T follicular helper cell (primary cell): Measurements from ENCODE around the gene KRTAP5-4.
"Not testable (repeated sequence)": the region's sequence is repeated elsewhere in the genome, so short reads cannot be mapped to it uniquely, and the experiment has no call there.

Experiments used
- DNase-seq: peaks from one replicate; pipeline ENCODE4 v3.0.0-alpha.2; 2020; ENCODE audit warnings: low read depth
- total RNA-seq, 2 experiments: gene quantifications; one replicate each; lab custom pipeline; 2026; lab: John Stamatoyannopoulos, UW

Gene KRTAP5-4, protein sequence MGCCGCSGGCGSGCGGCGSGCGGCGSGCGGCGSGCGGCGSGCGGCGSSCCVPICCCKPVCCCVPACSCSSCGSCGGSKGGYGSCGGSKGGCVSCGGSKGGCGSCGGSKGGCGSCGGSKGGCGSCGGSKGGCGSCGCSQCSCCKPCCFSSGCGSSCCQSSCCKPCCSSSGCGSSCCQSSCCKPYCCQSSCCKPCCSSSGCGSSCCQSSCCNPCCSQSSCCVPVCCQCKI
- total RNA-seq: 0 reads per million in 2 experiments

DNA sequence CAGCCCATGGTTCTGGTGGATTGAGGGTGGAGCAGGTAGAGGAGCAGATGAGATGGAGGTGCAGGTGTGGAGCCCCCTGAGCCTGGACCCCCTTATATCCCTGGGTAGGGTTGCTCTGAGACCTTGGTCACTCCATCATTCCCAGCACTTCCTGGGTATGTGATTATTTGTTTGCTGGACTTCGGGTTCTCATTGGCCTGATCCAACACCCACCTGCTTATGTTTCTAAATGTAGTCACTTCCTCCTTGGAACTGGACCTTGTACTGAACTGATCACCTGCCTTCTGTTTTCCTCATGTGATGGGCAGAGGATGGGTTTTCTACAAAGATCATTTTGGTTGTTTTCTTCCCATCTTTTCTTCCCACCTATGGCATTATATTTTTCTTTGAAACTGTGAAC is at the start of gene KRTAP5-4:
Gene KRTAP5-4, minus strand, starts transcription at position 53 of the 400 bp plus-strand sequence. Its CDS starts 45 bp downstream, at position 8.
- no peak for DNase-seq

DNA sequence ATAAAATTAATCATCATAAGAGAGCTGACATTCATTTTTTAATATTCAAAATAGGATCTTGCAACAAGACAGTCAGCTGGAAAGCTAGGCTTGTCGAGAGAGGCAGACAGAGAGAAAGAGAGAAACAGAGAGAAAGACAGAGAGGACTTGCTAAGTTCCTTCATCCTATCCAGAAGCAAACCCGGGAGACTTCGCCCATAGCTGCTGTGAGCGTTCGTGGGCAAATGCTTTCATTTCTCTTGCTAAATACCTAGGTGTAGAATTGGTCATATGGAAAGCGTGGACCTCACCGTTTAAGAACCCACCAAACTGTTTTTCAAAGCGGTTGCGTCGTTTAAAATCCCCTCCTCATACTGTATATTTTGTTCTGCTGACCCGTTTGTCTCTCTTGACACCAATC is 49.7 kb upstream of the KRTAP5-4 start:
- no peak for DNase-seq

DNA sequence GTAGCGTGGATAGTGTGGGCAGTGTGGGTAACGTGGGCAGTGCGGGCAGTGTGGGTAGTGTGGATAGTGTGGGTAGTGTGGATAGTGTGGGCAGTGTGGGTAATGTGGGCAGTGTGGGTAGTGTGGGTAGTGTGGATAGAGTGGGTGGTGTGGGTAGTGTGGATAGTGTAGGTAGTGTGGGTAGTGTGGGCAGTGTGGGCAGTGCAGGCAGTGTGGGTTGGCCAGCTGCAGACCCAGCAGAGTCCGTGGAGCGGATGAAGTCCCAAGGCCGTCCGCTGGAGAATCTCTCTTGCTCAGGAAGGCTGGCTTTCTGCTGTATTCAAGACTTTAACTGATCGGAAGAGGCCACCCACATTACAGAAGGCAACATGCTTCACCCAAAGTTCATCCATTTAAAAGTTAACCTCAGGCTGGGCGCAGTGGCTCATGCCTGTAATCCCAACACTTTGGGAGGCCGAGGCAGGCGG is 49.0 kb upstream of the KRTAP5-4 start:
- no peak for DNase-seq

DNA sequence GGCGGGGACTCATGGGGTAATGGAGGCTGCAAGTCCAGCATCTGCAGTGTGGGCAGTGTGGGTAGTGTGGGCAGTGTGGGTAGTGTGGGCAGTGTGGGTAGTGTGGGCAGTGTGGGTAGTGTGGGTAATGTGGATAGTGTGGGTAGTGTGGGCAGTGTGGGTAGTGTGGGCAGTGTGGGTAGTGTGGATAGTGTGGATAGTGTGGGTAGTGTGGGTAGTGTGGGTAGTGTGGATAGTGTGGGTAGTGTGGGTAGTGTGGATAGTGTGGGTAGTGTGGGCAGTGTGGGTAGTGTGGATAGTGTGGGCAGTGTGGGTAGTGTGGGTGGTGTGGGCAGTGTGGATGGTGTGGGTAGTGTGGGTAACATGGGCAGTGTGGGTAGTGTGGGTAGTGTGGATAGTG is 48.5 kb upstream of the KRTAP5-4 start:
- DNase-seq: not testable (repeated sequence)

- DNase-seq: no peak
Observed at GRCh38 chr11:1669546-1670218, 47.7 kb upstream of the KRTAP5-4 start.

DNA sequence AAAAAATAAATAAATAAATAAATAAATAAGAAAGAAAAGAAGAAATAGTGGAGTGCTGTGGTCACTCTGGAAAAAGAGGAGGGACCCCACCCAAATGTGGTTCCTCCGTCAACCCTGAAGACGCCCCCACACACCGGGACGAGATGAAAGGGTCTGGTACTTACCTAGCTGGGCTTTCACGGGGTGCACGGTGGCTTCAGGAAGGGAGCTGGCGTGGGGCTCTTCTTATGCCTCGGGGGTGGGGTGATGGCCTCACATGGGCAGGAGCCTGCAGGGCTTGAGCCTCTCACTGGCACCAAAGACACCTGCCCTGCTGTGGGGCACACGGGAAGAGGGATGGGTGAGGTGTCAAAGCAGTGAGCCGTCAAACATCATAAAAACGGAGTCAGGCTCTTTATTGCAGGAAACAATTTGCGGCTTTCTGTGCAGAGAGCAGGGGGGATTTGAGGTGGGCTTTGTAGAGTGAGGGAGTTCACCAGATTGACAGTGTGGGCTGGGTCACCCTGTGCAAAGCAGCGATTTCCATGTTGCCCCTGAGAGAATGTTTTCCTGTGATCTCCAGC is 47.1 kb upstream of the KRTAP5-4 start:
- no peak for DNase-seq

DNA sequence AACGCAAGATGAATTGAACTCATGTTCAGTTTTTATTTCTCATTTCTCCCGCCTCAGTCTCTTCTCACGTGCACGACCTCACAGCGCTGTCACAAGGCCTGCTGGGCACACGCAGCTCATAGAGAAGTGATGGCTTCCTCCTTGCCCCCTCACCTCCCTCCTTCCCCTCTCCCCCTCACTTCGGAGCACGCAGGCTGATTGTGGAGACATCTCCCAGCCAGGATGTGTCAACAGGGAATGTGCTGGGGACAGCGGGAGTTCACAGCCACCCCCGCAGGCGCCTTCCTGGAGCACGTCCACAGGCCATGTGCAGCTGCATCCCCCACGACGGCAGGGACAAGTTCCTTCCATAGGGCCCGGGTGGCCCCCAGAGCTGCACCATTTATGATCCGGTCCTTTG is 46.0 kb upstream of the KRTAP5-4 start:
- DNase-seq: no peak

DNA sequence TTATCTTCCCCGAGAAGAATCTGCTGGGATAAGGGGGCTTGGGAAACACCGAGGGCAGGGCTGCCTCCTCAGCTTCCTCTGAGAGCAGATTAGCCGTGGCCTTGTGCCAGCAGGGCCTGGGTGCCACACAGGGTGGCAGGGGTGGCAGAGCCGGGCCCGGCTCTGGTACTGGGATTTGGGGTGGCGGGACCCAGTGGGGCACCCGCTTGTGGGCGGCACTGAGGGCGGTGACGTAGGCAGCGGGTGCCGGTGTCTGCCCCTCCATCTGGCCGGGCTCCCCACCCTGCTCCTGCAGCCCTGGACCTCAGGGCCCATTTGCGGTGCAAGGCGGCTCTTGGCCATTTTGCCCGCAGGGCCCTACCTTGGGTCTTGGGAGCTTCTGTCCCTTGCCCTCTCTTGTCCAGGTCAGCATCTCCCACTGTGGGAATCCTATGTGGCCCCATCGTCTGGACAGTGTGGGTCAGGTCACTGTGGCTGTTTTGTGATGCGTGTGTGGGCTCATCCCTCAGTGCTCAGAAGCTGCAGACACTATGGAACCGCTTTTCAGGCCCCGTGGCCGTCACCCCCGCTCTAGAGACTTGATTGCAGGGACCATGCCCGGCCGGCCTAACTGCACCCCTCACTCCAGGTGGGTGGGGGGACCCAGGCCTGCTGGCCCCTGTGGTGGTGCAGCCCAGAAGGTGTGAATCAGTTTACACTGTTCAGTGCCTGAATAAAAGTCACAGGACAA is 45.3 kb upstream of the KRTAP5-4 start:
- DNase-seq: no peak

GRCh38 chr11:1665313-1665712 is 43.4 kb upstream of the KRTAP5-4 start:
- no peak for DNase-seq

- not testable (repeated sequence) for DNase-seq
Observed at GRCh38 chr11:1662699-1663283, 40.9 kb upstream of the KRTAP5-4 start.

- DNase-seq: not testable (repeated sequence)
Observed at GRCh38 chr11:1661454-1662269, 39.7 kb upstream of the KRTAP5-4 start.

- no peak for DNase-seq
Observed at GRCh38 chr11:1660111-1660867, 38.4 kb upstream of the KRTAP5-4 start.

GRCh38 chr11:1659506-1659905 is 37.6 kb upstream of the KRTAP5-4 start:
- DNase-seq: no peak

- no peak for DNase-seq
Observed at GRCh38 chr11:1656670-1657069, 34.7 kb upstream of the KRTAP5-4 start.

GRCh38 chr11:1656061-1656441 is 34.1 kb upstream of the KRTAP5-4 start:
- no peak for DNase-seq

GRCh38 chr11:1655168-1656060 is 33.5 kb upstream of the KRTAP5-4 start:
- no peak for DNase-seq

GRCh38 chr11:1654388-1655167 is 32.6 kb upstream of the KRTAP5-4 start:
- no peak for DNase-seq

DNA sequence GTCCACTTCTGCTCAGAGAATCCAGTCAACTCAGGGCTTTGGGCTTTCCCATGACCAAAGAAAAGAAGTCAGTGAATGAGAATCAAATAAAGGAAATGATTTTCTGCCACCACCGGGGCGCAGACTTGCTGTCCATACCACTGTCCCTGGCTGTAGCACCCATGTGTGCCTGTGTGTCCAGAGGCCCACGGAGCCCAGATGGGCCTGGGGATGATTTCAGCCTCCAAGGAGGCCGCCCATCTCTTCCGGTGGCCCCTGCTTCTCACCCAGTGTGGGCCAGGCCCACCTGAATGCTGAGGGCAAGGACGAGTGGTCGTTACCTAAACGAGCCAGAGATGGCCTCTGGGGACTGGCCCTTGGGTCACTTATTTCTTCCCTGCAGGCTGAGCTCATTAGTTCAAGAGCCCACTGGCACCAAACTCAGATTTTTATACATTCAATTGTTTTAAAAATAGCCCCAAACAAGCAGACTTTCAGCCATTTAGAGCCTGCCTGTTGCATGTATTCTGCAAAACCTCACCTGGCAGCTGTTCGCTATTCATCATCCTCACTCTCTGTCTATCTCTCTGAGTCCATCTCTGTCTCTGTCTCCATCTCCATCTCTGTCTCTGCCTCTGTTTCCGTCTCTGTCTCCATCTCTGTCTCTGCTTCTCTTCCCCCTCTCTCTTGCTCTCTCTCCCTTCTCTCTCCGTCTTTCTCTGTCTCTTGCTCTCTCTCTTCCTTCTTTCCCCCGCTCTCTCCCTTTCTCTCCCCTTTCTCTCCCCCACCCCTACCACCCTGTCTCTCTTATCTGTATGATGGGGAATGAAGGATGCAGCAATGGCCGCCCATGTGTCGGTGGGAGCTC is 31.8 kb upstream of the KRTAP5-4 start:
- DNase-seq: no peak
